SU-DHL-6 (cell line): ENCODE measurements around the gene PPM1M.

Experiments
- H2AFZ ChIP-seq: fragments of 200-600 bp; sonication (generic); 2 replicates; pipeline ENCODE4 v1.6.1; 2014; ENCODE audit warnings: low read depth, mild to moderate bottlenecking, moderate library complexity, mixed read lengths, antibody characterized with exemption, low read length; ENCODE audit not compliant: severe bottlenecking
- H3F3A ChIP-seq: fragments of 200-600 bp; shearing (Covaris generic); 2 replicates; pipeline ENCODE4 v1.6.0; 2016; ENCODE audit warnings: antibody characterized with exemption, mild to moderate bottlenecking; ENCODE audit not compliant: insufficient read depth
- H3K27ac ChIP-seq: fragments of 200-600 bp; sonication (generic); 2 replicates; pipeline ENCODE4 v1.5.1; 2016; ENCODE audit warnings: low read depth, mild to moderate bottlenecking, low read length, moderate library complexity, mixed read lengths
- H3K27me3 ChIP-seq: fragments of 200-600 bp; sonication (generic), shearing (Covaris generic); 2 replicates; pipeline ENCODE4 v1.6.0; 2014; ENCODE audit warnings: mild to moderate bottlenecking, low read length
- H3K36me3 ChIP-seq: fragments of 200-600 bp; sonication (generic); 2 replicates; pipeline ENCODE4 v1.6.1; 2014; ENCODE audit warnings: mild to moderate bottlenecking, low read length, mixed read lengths
- H3K4me2 ChIP-seq: fragments of 300-600, 200-600 bp; shearing (Covaris generic), sonication (generic); 2 replicates; pipeline ENCODE4 v1.6.0; 2014; ENCODE audit warnings: low read length, low read depth, mild to moderate bottlenecking; ENCODE audit not compliant: poor library complexity, severe bottlenecking
- H3K4me3 ChIP-seq: fragments of 200-600 bp; sonication (generic); 2 replicates; pipeline ENCODE4 v1.5.1; 2014; ENCODE audit warnings: antibody characterized with exemption, low read length, mild to moderate bottlenecking, mixed read lengths; ENCODE audit not compliant: insufficient read depth, poor library complexity, severe bottlenecking
- H3K79me2 ChIP-seq: fragments of 200-600 bp; sonication (generic); 2 replicates; pipeline ENCODE4 v1.6.1; 2014; ENCODE audit warnings: mild to moderate bottlenecking, low read length, moderate library complexity; ENCODE audit not compliant: insufficient read depth
- H3K9ac ChIP-seq: fragments of 200-600 bp; sonication (generic); 2 replicates; pipeline ENCODE4 v1.7.0; 2014; ENCODE audit warnings: mild to moderate bottlenecking, low read length
- H3K9me2 ChIP-seq: fragments of 200-600 bp; sonication (generic); replicated peaks from 2 replicates; pipeline ENCODE4 v1.6.1; 2014; ENCODE audit warnings: low read length; ENCODE audit not compliant: insufficient read depth
- H3K9me3 ChIP-seq: fragments of 200-600 bp; sonication (generic); 2 replicates; pipeline ENCODE4 v1.6.1; 2014; ENCODE audit warnings: low read length, mixed read lengths; ENCODE audit not compliant: insufficient read depth
- H4K20me1 ChIP-seq: fragments of 200-600 bp; sonication (generic); 2 replicates; pipeline ENCODE4 v1.6.1; 2014; ENCODE audit warnings: low read depth, mild to moderate bottlenecking, antibody characterized with exemption, low read length, moderate library complexity, mixed read lengths
- EZH2phosphoT487 ChIP-seq: fragments of 200-600 bp; sonication (generic), shearing (Covaris generic); conservative IDR thresholded peaks from 2 replicates; pipeline ENCODE4 v1.6.1; 2018; ENCODE audit warnings: mild to moderate bottlenecking, antibody characterized with exemption, low read length, moderate library complexity, mixed read lengths
- TF ChIP-seq, protein P1 (sequence below): fragments of 200-600 bp; sonication (generic); IDR thresholded peaks from one replicate; pipeline ENCODE4 v1.5.1; 2017; ENCODE audit warnings: antibody characterized with exemption, mild to moderate bottlenecking, low read length, moderate library complexity; ENCODE audit not compliant: insufficient read depth, poor library complexity, severe bottlenecking

The PPM1M gene

DNA sequence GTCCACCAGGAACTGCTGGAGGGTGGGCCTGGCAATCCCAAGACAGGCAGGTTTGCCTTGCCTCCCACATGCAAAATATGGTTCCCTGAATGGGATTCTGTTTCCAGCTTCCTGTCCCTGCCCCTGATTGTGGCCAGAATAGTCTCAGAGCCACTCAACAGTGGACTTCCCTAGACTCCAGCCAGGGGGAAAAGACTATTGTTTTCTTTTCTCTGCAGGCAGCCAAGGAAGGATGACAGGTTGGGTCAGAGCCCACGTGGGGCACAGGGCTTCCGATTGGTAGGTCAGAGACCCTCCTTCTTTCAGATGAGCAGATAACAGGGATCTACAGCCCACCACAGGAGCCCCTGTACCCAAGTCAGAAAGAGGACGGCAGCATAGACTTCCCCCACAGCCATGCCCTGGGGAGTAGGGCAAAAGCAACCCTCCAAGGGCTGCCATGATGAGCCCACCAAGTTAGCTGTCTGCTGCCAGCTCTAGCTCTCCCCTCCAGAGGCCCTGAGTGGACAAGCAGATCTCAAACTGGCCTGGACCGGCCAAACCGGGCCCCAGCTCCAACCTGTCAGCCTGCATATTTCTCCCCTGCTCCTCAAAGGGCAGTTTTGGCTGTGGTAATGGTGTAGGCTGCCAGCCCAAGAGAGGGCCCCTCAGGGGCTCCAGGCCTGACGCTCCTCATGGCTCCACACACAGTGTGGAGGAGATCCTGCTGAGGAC, 26.5 kb upstream of the PPM1M start:
- H3K27ac ChIP-seq: no peak overlapping the region
- H3K9me2 ChIP-seq: no peaks in the 10 kb centered on the region
- H3F3A ChIP-seq: no peaks in the 10 kb centered on the region
- H3K79me2 ChIP-seq: peaks cover 19% of the 10 kb centered on the region
- no peaks in the 10 kb centered on the region for H3K9me3 ChIP-seq
- no peak overlapping the region for H3K4me3 ChIP-seq
- no peaks in the 10 kb centered on the region for H3K27me3 ChIP-seq
- no peak overlapping the region for H3K9ac ChIP-seq
- no peak for TF ChIP-seq EZH2phosphoT487
- TF ChIP-seq, protein P1, sequence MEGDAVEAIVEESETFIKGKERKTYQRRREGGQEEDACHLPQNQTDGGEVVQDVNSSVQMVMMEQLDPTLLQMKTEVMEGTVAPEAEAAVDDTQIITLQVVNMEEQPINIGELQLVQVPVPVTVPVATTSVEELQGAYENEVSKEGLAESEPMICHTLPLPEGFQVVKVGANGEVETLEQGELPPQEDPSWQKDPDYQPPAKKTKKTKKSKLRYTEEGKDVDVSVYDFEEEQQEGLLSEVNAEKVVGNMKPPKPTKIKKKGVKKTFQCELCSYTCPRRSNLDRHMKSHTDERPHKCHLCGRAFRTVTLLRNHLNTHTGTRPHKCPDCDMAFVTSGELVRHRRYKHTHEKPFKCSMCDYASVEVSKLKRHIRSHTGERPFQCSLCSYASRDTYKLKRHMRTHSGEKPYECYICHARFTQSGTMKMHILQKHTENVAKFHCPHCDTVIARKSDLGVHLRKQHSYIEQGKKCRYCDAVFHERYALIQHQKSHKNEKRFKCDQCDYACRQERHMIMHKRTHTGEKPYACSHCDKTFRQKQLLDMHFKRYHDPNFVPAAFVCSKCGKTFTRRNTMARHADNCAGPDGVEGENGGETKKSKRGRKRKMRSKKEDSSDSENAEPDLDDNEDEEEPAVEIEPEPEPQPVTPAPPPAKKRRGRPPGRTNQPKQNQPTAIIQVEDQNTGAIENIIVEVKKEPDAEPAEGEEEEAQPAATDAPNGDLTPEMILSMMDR: no peak
- no peaks in the 10 kb centered on the region for H4K20me1 ChIP-seq
- no peak overlapping the region for H3K4me2 ChIP-seq
- no peaks in the 10 kb centered on the region; the same call in 1 of the 2 replicates for H3K36me3 ChIP-seq
- no peak overlapping the region for H2AFZ ChIP-seq

DNA sequence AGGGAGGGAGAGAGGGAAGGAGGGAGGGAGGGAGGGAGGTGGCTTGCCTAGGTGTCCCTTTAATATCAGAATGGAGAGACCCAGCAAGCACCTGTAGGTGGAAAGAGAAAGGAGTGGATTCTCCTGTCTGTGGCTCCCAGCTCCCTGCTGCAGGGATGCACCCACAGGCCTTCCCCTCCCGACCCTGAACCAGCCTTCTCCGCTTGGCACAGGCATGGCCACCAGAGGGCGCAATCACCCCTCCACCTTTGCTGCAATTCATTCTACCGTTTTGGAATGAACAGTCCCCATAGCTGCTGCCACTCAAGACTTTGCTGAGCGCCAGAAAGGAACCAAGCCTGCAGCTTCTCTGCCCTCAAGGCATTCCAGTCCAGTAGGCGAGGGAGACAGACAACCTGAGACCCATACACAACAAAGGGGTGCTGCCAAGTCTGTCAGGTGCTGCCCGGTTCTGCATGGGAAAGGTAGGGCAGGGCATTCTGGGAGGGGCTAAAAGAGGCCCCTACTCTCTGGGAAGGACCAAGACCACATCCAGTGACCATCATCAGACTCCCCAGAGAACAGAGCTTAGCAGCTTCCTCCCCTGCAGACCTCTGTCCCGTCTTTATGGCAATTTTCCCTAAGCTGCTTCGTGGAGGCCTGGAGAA, 25.1 kb upstream of the PPM1M start:
- peaks cover 28% of the 10 kb centered on the region for H3K79me2 ChIP-seq
- H3K27ac ChIP-seq: no peak overlapping the region

DNA sequence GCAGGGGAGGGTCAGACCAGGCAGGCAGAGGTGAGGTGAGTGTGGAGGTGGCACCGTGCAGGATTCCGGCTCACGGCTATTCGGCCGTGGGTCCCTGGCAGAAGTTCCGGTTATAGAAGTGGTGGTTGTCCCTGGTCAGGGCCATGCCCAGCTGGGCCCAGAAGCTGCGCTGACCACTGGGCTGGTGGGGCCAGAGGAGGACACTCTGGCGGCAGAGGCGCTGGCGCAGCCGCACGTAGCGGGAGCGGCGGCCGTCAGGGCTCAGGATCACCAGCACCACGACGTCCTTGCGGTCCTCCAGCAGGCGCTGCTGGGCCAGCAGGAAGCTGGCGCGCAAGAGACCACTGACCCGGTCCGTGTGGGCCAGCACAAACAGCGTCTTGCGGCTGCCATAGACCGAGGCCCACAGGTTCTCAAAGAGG, 24.4 kb upstream of the PPM1M start:
- Histone ChIP-seq H3F3A (peaks cover 5% of the 10 kb centered on the region), H3K27ac (no peak overlapping the region), H3K9me2 (no peaks in the 10 kb centered on the region), H4K20me1 (no peaks in the 10 kb centered on the region), H3K4me2 (no peak overlapping the region), H3K27me3 (no peaks in the 10 kb centered on the region), H3K79me2 (peaks cover 28% of the 10 kb centered on the region), H3K36me3 (no peaks in the 10 kb centered on the region), H3K9me3 (no peaks in the 10 kb centered on the region), H3K4me3 (no peak overlapping the region), H3K9ac (no peak overlapping the region), H2AFZ (no peak overlapping the region)
- TF ChIP-seq, protein P1: no peak
- TF ChIP-seq EZH2phosphoT487: no peak

More for the DNA sequence above, 25.1 kb upstream of the PPM1M start:
- H3F3A ChIP-seq: no peaks in the 10 kb centered on the region
- H4K20me1 ChIP-seq: no peaks in the 10 kb centered on the region
- no peak overlapping the region for H3K4me3 ChIP-seq
- no peaks in the 10 kb centered on the region for H3K9me3 ChIP-seq
- H3K27me3 ChIP-seq: no peaks in the 10 kb centered on the region
- H3K9ac ChIP-seq: no peak overlapping the region
- H3K4me2 ChIP-seq: no peak overlapping the region
- no peak for TF ChIP-seq EZH2phosphoT487
- TF ChIP-seq, protein P1: peak; percentile 89
- H2AFZ ChIP-seq: no peak overlapping the region
- H3K36me3 ChIP-seq: no peaks in the 10 kb centered on the region
- H3K9me2 ChIP-seq: no peaks in the 10 kb centered on the region
